Ectodermal cell (in vitro differentiated cells): ENCODE measurements around the gene NF2.

Experiments used
- H3K27ac ChIP-seq: 2 replicates; pipeline ENCODE4 v1.7.0; 2013; ENCODE audit warnings: mild to moderate bottlenecking, low read depth, low read length; ENCODE audit not compliant: insufficient read depth, poor library complexity, severe bottlenecking
- H3K27me3 ChIP-seq: 2 replicates; pipeline ENCODE4 v1.7.0; 2013; ENCODE audit warnings: mild to moderate bottlenecking, low read length; ENCODE audit not compliant: insufficient read depth, control insufficient read depth, poor library complexity, severe bottlenecking
- H3K36me3 ChIP-seq: one replicate; pipeline ENCODE4 v1.7.0; 2013; ENCODE audit warnings: low read length; ENCODE audit not compliant: control insufficient read depth, insufficient read depth
- H3K4me1 ChIP-seq: one replicate; pipeline ENCODE4 v1.7.0; 2013; ENCODE audit warnings: low read length; ENCODE audit not compliant: control insufficient read depth, insufficient read depth
- H3K4me3 ChIP-seq: 2 replicates; pipeline ENCODE4 v1.7.0; 2013; ENCODE audit warnings: low read depth, low read length, control low read depth; ENCODE audit not compliant: insufficient read depth
- H3K9me3 ChIP-seq: 2 replicates; pipeline ENCODE4 v1.7.0; 2013; ENCODE audit warnings: mild to moderate bottlenecking, low read length, moderate library complexity; ENCODE audit not compliant: control insufficient read depth
- WGBS, 2 experiments: methylation state at CpG; one replicate each; pipeline ENCODE4 v1.1.7; 2013; ENCODE audit warnings: missing lambda C conversion rate in 2 of 2; 5-methylcytosine and 5-hydroxymethylcytosine counted together

The NF2 gene

GRCh38 chr22:29630987-29631386 is 27.6 kb downstream of the NF2 start:
- H3K9me3 ChIP-seq = no peaks in the 10 kb centered on the region
- no peaks in the 10 kb centered on the region for H3K27me3 ChIP-seq
- no peaks in the 10 kb centered on the region for H3K36me3 ChIP-seq
- H3K4me3 ChIP-seq = no peak overlapping the region
- H3K27ac ChIP-seq = no peak overlapping the region
- no peaks in the 10 kb centered on the region for H3K4me1 ChIP-seq
- WGBS, 2 experiments = 91 to 93% methylated on average over 6 of the region's 6 CpGs

- no peaks in the 10 kb centered on the region for H3K9me3 ChIP-seq
- no peaks in the 10 kb centered on the region for H3K27me3 ChIP-seq
- H3K36me3 ChIP-seq = no peaks in the 10 kb centered on the region
- H3K4me3 ChIP-seq = no peak overlapping the region
- H3K4me1 ChIP-seq = no peaks in the 10 kb centered on the region
- no peak overlapping the region for H3K27ac ChIP-seq
- 72 to 86% methylated on average over 1 of the region's 1 CpG for WGBS, 2 experiments
These were observed 28.3 kb downstream of the NF2 start for GRCh38 chr22:29631725-29632124.

- Histone ChIP-seq H3K9me3 (no peaks in the 10 kb centered on the region), H3K27ac (no peak overlapping the region), H3K27me3 (no peaks in the 10 kb centered on the region), H3K4me1 (no peaks in the 10 kb centered on the region), H3K4me3 (no peak overlapping the region), H3K36me3 (no peaks in the 10 kb centered on the region)
- 93 to 95% methylated on average over 5 of the region's 5 CpGs for WGBS, 2 experiments
These were observed 29.2 kb downstream of the NF2 start for GRCh38 chr22:29632672-29633071.

DNA sequence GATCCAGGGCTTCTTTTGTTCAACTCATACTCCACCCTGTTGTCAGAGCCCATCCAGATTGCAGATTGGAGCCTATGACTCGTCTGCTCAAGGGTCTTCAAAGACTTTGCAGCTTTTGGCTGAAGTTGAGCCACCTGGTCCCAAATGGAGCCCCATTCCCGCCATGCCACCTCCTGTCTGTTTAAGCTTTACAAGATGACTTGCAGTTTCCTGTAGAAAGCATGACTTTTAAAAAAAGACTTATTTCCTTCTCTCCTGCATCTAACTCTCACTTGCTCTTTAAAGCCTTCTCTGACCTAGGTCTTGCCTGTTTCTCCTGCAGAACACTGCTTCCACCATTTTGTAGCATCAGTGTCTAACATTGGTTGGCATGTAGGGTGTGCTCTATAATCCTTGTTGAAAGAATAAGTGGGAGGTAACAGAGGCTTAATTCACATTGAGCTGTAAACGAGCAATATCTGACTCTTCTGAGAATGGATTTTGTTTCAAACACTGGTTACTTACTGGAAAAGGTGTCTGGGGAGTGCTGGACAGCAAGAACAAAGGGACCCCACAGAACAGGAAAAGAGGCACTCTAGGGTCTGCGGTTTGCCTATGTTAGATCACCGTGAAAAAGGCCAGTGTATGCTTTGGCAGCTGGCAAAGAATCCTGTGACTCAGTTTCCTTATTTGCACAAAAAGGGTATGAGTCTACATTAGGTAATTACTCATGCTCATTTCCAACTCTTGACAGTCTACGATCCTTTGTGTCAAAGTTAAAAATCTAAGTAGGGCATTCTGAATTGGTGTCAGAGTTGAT is 30.3 kb downstream of the NF2 start:
- Histone ChIP-seq H3K36me3 (no peaks in the 10 kb centered on the region), H3K4me3 (no peak overlapping the region), H3K27ac (no peak overlapping the region), H3K4me1 (no peaks in the 10 kb centered on the region), H3K27me3 (no peaks in the 10 kb centered on the region), H3K9me3 (no peaks in the 10 kb centered on the region)
- 86 to 91% methylated on average over 6 of the region's 6 CpGs for WGBS, 2 experiments

- Histone ChIP-seq H3K4me1 (no peaks in the 10 kb centered on the region), H3K36me3 (no peaks in the 10 kb centered on the region), H3K4me3 (no peak overlapping the region), H3K27me3 (no peaks in the 10 kb centered on the region), H3K27ac (no peak overlapping the region), H3K9me3 (no peaks in the 10 kb centered on the region)
- WGBS, 2 experiments = 77 to 86% methylated on average over 2 of the region's 2 CpGs
These were observed 31.4 kb downstream of the NF2 start for GRCh38 chr22:29634847-29635246.

- no peaks in the 10 kb centered on the region for H3K27me3 ChIP-seq
- WGBS, 2 experiments = 37 to 50% methylated on average over 3 of the region's 3 CpGs
- H3K27ac ChIP-seq = no peak overlapping the region
- H3K4me1 ChIP-seq = no peaks in the 10 kb centered on the region
- no peaks in the 10 kb centered on the region for H3K36me3 ChIP-seq
- no peaks in the 10 kb centered on the region for H3K9me3 ChIP-seq
- H3K4me3 ChIP-seq = no peak overlapping the region
These were observed 32.4 kb downstream of the NF2 start for GRCh38 chr22:29635734-29636357.

- no peaks in the 10 kb centered on the region for H3K9me3 ChIP-seq
- WGBS, 2 experiments = 88 to 89% methylated on average over 7 of the region's 7 CpGs
- no peaks in the 10 kb centered on the region for H3K36me3 ChIP-seq
- no peak overlapping the region for H3K27ac ChIP-seq
- no peak overlapping the region for H3K4me3 ChIP-seq
- no peaks in the 10 kb centered on the region for H3K27me3 ChIP-seq
- H3K4me1 ChIP-seq = no peaks in the 10 kb centered on the region
These were observed 33.3 kb downstream of the NF2 start for GRCh38 chr22:29636751-29637150.

- H3K36me3 ChIP-seq = no peaks in the 10 kb centered on the region
- 82 to 90% methylated on average over 1 of the region's 1 CpG for WGBS, 2 experiments
- no peak overlapping the region for H3K4me3 ChIP-seq
- no peaks in the 10 kb centered on the region for H3K4me1 ChIP-seq
- no peaks in the 10 kb centered on the region for H3K9me3 ChIP-seq
- no peaks in the 10 kb centered on the region for H3K27me3 ChIP-seq
- H3K27ac ChIP-seq = no peak overlapping the region
These were observed 33.7 kb downstream of the NF2 start for GRCh38 chr22:29637181-29637580.

DNA sequence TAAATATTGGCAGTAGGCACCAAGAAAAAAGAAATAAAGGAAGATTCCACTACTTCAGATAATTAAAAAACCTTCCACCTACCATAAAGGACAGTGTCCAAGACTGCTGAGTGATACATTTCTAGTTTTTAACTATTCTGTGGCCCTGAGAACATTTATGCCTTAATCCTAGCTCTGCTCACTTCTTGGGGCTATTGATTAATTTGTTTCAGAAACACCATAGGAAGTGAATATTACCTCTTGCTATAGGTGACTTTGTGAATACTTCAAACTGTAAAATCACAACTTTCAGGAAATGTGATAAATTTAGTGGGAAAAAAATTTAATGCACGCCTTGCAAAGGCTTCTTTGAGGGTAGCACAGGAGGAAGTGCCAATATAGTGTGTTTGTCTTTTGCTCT is 35.2 kb downstream of the NF2 start:
- Histone ChIP-seq H3K36me3 (peaks cover 8% of the 10 kb centered on the region), H3K4me1 (no peaks in the 10 kb centered on the region), H3K27me3 (no peaks in the 10 kb centered on the region), H3K27ac (no peak overlapping the region), H3K9me3 (no peaks in the 10 kb centered on the region), H3K4me3 (no peak overlapping the region)
- WGBS, 2 experiments = 96 to 100% methylated on average over 1 of the region's 1 CpG

GRCh38 chr22:29639096-29639495 is 35.7 kb downstream of the NF2 start:
- Histone ChIP-seq H3K4me3 (no peak overlapping the region), H3K4me1 (no peaks in the 10 kb centered on the region), H3K27ac (no peak overlapping the region)

More at GRCh38 chr22:29639096-29639495, 35.7 kb downstream of the NF2 start:
- Histone ChIP-seq H3K36me3 (peaks cover 8% of the 10 kb centered on the region), H3K9me3 (no peaks in the 10 kb centered on the region), H3K27me3 (no peaks in the 10 kb centered on the region)
